ENCODE results near the gene EXOSC10.
"Not testable (repeated sequence)": the region's sequence is repeated elsewhere in the genome, so short reads cannot be mapped to it uniquely, and the experiment has no call there.

The EXOSC10 gene

GRCh38 chr1:11044086-11044848 lies 55.4 kb downstream of the EXOSC10 start:
- no peak for DNase-seq (ENCODE audit: low read depth)

GRCh38 chr1:11042995-11043874 lies 56.4 kb downstream of the EXOSC10 start:
- DNase-seq (ENCODE audit: low read depth), result no peak

- DNase-seq (ENCODE audit: low read depth), result no peak
Observed at GRCh38 chr1:11042065-11042464, 57.6 kb downstream of the EXOSC10 start.

- DNase-seq (ENCODE audit: low read depth), result no peak
Observed at GRCh38 chr1:11041048-11041447, 58.6 kb downstream of the EXOSC10 start.

GRCh38 chr1:11040105-11040429 lies 59.6 kb downstream of the EXOSC10 start:
- DNase-seq (ENCODE audit: low read depth), result not testable (repeated sequence)

GRCh38 chr1:11039351-11040104 lies 60.1 kb downstream of the EXOSC10 start:
- DNase-seq (ENCODE audit: low read depth), result no peak

- peak; percentile 48 for DNase-seq (ENCODE audit: low read depth)
Observed at GRCh38 chr1:11037740-11038182, 61.9 kb downstream of the EXOSC10 start.

- DNase-seq (ENCODE audit: low read depth), result not testable (repeated sequence)
Observed at GRCh38 chr1:11037019-11037739, 62.5 kb downstream of the EXOSC10 start.

- no peak for DNase-seq (ENCODE audit: low read depth)
Observed at GRCh38 chr1:11031624-11032262, 67.9 kb downstream of the EXOSC10 start.

- DNase-seq (ENCODE audit: low read depth), result no peak
Observed at GRCh38 chr1:11030865-11031264, 68.8 kb downstream of the EXOSC10 start.

GRCh38 chr1:11028018-11028417 lies 71.7 kb downstream of the EXOSC10 start:
- no peak for DNase-seq (ENCODE audit: low read depth)

- no peak for DNase-seq (ENCODE audit: low read depth)
Observed at GRCh38 chr1:11027316-11027715, 72.4 kb downstream of the EXOSC10 start.

GRCh38 chr1:11026903-11027302 lies 72.8 kb downstream of the EXOSC10 start:
- no peak for DNase-seq (ENCODE audit: low read depth)

- no peak for DNase-seq (ENCODE audit: low read depth)
Observed at GRCh38 chr1:11026052-11026451, 73.6 kb downstream of the EXOSC10 start.

GRCh38 chr1:11025618-11026017 lies 74.1 kb downstream of the EXOSC10 start:
- no peak for DNase-seq (ENCODE audit: low read depth)

GRCh38 chr1:11024874-11025203 lies 74.8 kb downstream of the EXOSC10 start:
- DNase-seq (ENCODE audit: low read depth), result no peak

GRCh38 chr1:11024154-11024873 lies 75.4 kb downstream of the EXOSC10 start:
- DNase-seq (ENCODE audit: low read depth), result no peak

GRCh38 chr1:11023201-11023600 lies 76.5 kb downstream of the EXOSC10 start:
- DNase-seq (ENCODE audit: low read depth), result no peak

GRCh38 chr1:11019971-11020370 lies 79.7 kb downstream of the EXOSC10 start:
- DNase-seq (ENCODE audit: low read depth), result no peak

GRCh38 chr1:11019358-11019757 lies 80.3 kb downstream of the EXOSC10 start:
- not testable (repeated sequence) for DNase-seq (ENCODE audit: low read depth)
